ENCODE measurements around the gene GPR158.

Gene GPR158

GRCh38 chr10:25209618-25210017, 34.8 kb downstream of the GPR158 start:
- no peak for DNase-seq

GRCh38 chr10:25210265-25210664, 35.5 kb downstream of the GPR158 start:
- DNase-seq: no peak

GRCh38 chr10:25220156-25220555, 45.4 kb downstream of the GPR158 start:
- DNase-seq: no peak

- DNase-seq: no peak
Measured at GRCh38 chr10:25222085-25222660, 47.4 kb downstream of the GPR158 start.

GRCh38 chr10:25226775-25227682, 52.2 kb downstream of the GPR158 start:
- DNase-seq: no peak

- no peak for DNase-seq
Measured at GRCh38 chr10:25231751-25232150, 57.0 kb downstream of the GPR158 start.

- DNase-seq: no peak
Measured at GRCh38 chr10:25232204-25232603, 57.4 kb downstream of the GPR158 start.

- DNase-seq: no peak
Measured at GRCh38 chr10:25245165-25245564, 70.4 kb downstream of the GPR158 start.

- DNase-seq: no peak
Measured at GRCh38 chr10:25257646-25258045, 82.8 kb downstream of the GPR158 start.

GRCh38 chr10:25261110-25261509, 86.3 kb downstream of the GPR158 start:
- no peak for DNase-seq

- no peak for DNase-seq
Measured at GRCh38 chr10:25261558-25261957, 86.8 kb downstream of the GPR158 start.

- no peak for DNase-seq
Measured at GRCh38 chr10:25263931-25264330, 89.1 kb downstream of the GPR158 start.

GRCh38 chr10:25278180-25278579, 103.4 kb downstream of the GPR158 start:
- no peak for DNase-seq

- DNase-seq: no peak
Measured at GRCh38 chr10:25280076-25280475, 105.3 kb downstream of the GPR158 start.

- no peak for DNase-seq
Measured at GRCh38 chr10:25280573-25280972, 105.8 kb downstream of the GPR158 start.

GRCh38 chr10:25285809-25286208, 111.0 kb downstream of the GPR158 start:
- DNase-seq: no peak

GRCh38 chr10:25288181-25288580, 113.4 kb downstream of the GPR158 start:
- no peak for DNase-seq

GRCh38 chr10:25294032-25294926, 119.5 kb downstream of the GPR158 start:
- DNase-seq: no peak

GRCh38 chr10:25296324-25296723, 121.5 kb downstream of the GPR158 start:
- DNase-seq: no peak

GRCh38 chr10:25297466-25297865, 122.7 kb downstream of the GPR158 start:
- DNase-seq: no peak

GRCh38 chr10:25300073-25300472, 125.3 kb downstream of the GPR158 start:
- no peak for DNase-seq

- no peak for DNase-seq
Measured at GRCh38 chr10:25304606-25305005, 129.8 kb downstream of the GPR158 start.

- DNase-seq: no peak
Measured at GRCh38 chr10:25306386-25306785, 131.6 kb downstream of the GPR158 start.
